LNCaP clone FGC (cell line): ENCODE measurements around the gene CYTH1.
A peak's percentile ranks its signal among the peaks of the same experiment; 100 is the strongest.

Experiments
- DNase-seq: peaks from one replicate; pipeline ENCODE4 v3.0.0-alpha.2; 2011; ENCODE audit warnings: low read depth
- H3K4me3 ChIP-seq: 2 replicates; pipeline ENCODE4 v1.5.1; 2011; ENCODE audit warnings: mild to moderate bottlenecking, low read depth, low read length, control low read depth
- CTCF ChIP-seq: IDR thresholded peaks from 2 replicates; pipeline ENCODE4 v1.5.1; 2012; ENCODE audit warnings: mild to moderate bottlenecking; ENCODE audit not compliant: control insufficient read depth, insufficient read depth; ENCODE audit errors: extremely low read depth

The CYTH1 gene

GRCh38 chr17:78781893-78782304 lies at the start of gene CYTH1:
Gene CYTH1 (minus strand): TSS chr17:78782273. CDS start chr17:78782223, 50 bp downstream.
- DNase-seq, result no peak
- peak within 1 kb of the TSS; percentile 73 for H3K4me3 ChIP-seq
- TF ChIP-seq CTCF, result no peak

GRCh38 chr17:78829477-78829876 lies 47.4 kb upstream of the CYTH1 start:
- no peak for TF ChIP-seq CTCF
- no peak overlapping the region for H3K4me3 ChIP-seq
- DNase-seq, result no peak

- TF ChIP-seq CTCF, result 0 out of 2 replicates have a peak, but pooled peaks have one; percentile 4
- H3K4me3 ChIP-seq, result no peak overlapping the region
- no peak for DNase-seq
Observed at GRCh38 chr17:78828470-78829185, 46.6 kb upstream of the CYTH1 start.

GRCh38 chr17:78826836-78827509 lies 44.9 kb upstream of the CYTH1 start:
- TF ChIP-seq CTCF, result no peak
- no peak for DNase-seq
- no peak overlapping the region for H3K4me3 ChIP-seq

GRCh38 chr17:78826421-78826820 lies 44.3 kb upstream of the CYTH1 start:
- no peak for TF ChIP-seq CTCF
- DNase-seq, result no peak
- H3K4me3 ChIP-seq, result no peak overlapping the region

- no peak overlapping the region for H3K4me3 ChIP-seq
- no peak for TF ChIP-seq CTCF
- no peak for DNase-seq
Observed at GRCh38 chr17:78825696-78826095, 43.6 kb upstream of the CYTH1 start.

GRCh38 chr17:78824240-78824639 lies 42.2 kb upstream of the CYTH1 start:
- DNase-seq, result no peak
- H3K4me3 ChIP-seq, result no peak overlapping the region
- TF ChIP-seq CTCF, result no peak
